ENCODE results near the gene TMEM140. TPM values are rescaled to one million over a fixed set of nuclear protein-coding genes. Genes with fewer than 3 reads are reported as not detected.

The TMEM140 gene
- polyA plus RNA-seq, 2 donors, result 1.3 to 1.9 TPM

GRCh38 chr7:135188298-135188984, 40.6 kb downstream of the TMEM140 start:
- peaks cover 17 to 51% of the 10 kb centered on the region in 2 donors for H3K36me3 ChIP-seq (ENCODE audit: control insufficient read depth in 2 of 2, insufficient read depth in 2 of 2, low read length in 1 of 2)
- H3K27ac ChIP-seq (ENCODE audit: low read depth in 2 of 2, low read length in 1 of 2), result no peak overlapping the region
- peaks cover 0 to 6% of the 10 kb centered on the region in 2 donors for H3K4me1 ChIP-seq (ENCODE audit: control insufficient read depth in 2 of 2, insufficient read depth in 2 of 2, low read length in 1 of 2)
- no peaks in the 10 kb centered on the region for H3K27me3 ChIP-seq (ENCODE audit: control insufficient read depth in 1 of 2, insufficient read depth in 2 of 2, low read length in 2 of 2)
- H3K4me3 ChIP-seq (ENCODE audit: low read depth in 1 of 2, low read length in 2 of 2), result no peak overlapping the region
- H3K9me3 ChIP-seq (ENCODE audit: control insufficient read depth in 2 of 2, insufficient read depth in 1 of 2, low read depth in 1 of 2, low read length in 1 of 2), result no peaks in the 10 kb centered on the region
- WGBS, 2 donors, result 90 to 93% methylated on average over 12 of the region's 12 CpGs

- Histone ChIP-seq H3K4me3 (ENCODE audit: low read depth in 1 of 2, low read length in 2 of 2) (no peak overlapping the region), H3K27me3 (ENCODE audit: control insufficient read depth in 1 of 2, insufficient read depth in 2 of 2, low read length in 2 of 2) (no peaks in the 10 kb centered on the region), H3K36me3 (ENCODE audit: control insufficient read depth in 2 of 2, insufficient read depth in 2 of 2, low read length in 1 of 2) (peaks cover 13 to 53% of the 10 kb centered on the region in 2 donors), H3K9me3 (ENCODE audit: control insufficient read depth in 2 of 2, insufficient read depth in 1 of 2, low read depth in 1 of 2, low read length in 1 of 2) (no peaks in the 10 kb centered on the region), H3K4me1 (ENCODE audit: control insufficient read depth in 2 of 2, insufficient read depth in 2 of 2, low read length in 1 of 2) (peaks cover 0 to 8% of the 10 kb centered on the region in 2 donors), H3K27ac (ENCODE audit: low read depth in 2 of 2, low read length in 1 of 2) (peak overlapping the region in 1 of 2 donors; percentile 15)
- WGBS, 2 donors, result 65 to 66% methylated on average over 6 of the region's 6 CpGs
Measured at GRCh38 chr7:135189221-135189662, 41.4 kb downstream of the TMEM140 start.

- WGBS, 2 donors, result 55 to 60% methylated on average over 4 of the region's 4 CpGs
- peaks cover 6 to 13% of the 10 kb centered on the region in 2 donors for H3K4me1 ChIP-seq (ENCODE audit: control insufficient read depth in 2 of 2, insufficient read depth in 2 of 2, low read length in 1 of 2)
- peaks cover 17 to 52% of the 10 kb centered on the region in 2 donors for H3K36me3 ChIP-seq (ENCODE audit: control insufficient read depth in 2 of 2, insufficient read depth in 2 of 2, low read length in 1 of 2)
- H3K27ac ChIP-seq (ENCODE audit: low read depth in 2 of 2, low read length in 1 of 2), result peak overlapping the region; percentile 14 to 47
- H3K9me3 ChIP-seq (ENCODE audit: control insufficient read depth in 2 of 2, insufficient read depth in 1 of 2, low read depth in 1 of 2, low read length in 1 of 2), result no peaks in the 10 kb centered on the region
- no peak overlapping the region for H3K4me3 ChIP-seq (ENCODE audit: low read depth in 1 of 2, low read length in 2 of 2)
- no peaks in the 10 kb centered on the region for H3K27me3 ChIP-seq (ENCODE audit: control insufficient read depth in 1 of 2, insufficient read depth in 2 of 2, low read length in 2 of 2)
Measured at GRCh38 chr7:135189961-135190360, 42.1 kb downstream of the TMEM140 start.

- Histone ChIP-seq H3K27me3 (ENCODE audit: control insufficient read depth in 1 of 2, insufficient read depth in 2 of 2, low read length in 2 of 2) (no peaks in the 10 kb centered on the region), H3K9me3 (ENCODE audit: control insufficient read depth in 2 of 2, insufficient read depth in 1 of 2, low read depth in 1 of 2, low read length in 1 of 2) (no peaks in the 10 kb centered on the region), H3K4me3 (ENCODE audit: low read depth in 1 of 2, low read length in 2 of 2) (no peak overlapping the region), H3K4me1 (ENCODE audit: control insufficient read depth in 2 of 2, insufficient read depth in 2 of 2, low read length in 1 of 2) (peaks cover 6 to 13% of the 10 kb centered on the region in 2 donors), H3K27ac (ENCODE audit: low read depth in 2 of 2, low read length in 1 of 2) (peak overlapping the region in 1 of 2 donors; percentile 17), H3K36me3 (ENCODE audit: control insufficient read depth in 2 of 2, insufficient read depth in 2 of 2, low read length in 1 of 2) (peaks cover 14 to 48% of the 10 kb centered on the region in 2 donors)
Measured at GRCh38 chr7:135190703-135191102, 42.8 kb downstream of the TMEM140 start.

- Histone ChIP-seq H3K4me3 (ENCODE audit: low read depth in 1 of 2, low read length in 2 of 2) (peak overlapping the region in 1 of 2 donors; percentile 11), H3K9me3 (ENCODE audit: control insufficient read depth in 2 of 2, insufficient read depth in 1 of 2, low read depth in 1 of 2, low read length in 1 of 2) (no peaks in the 10 kb centered on the region), H3K36me3 (ENCODE audit: control insufficient read depth in 2 of 2, insufficient read depth in 2 of 2, low read length in 1 of 2) (peaks cover 17 to 54% of the 10 kb centered on the region in 2 donors), H3K27ac (ENCODE audit: low read depth in 2 of 2, low read length in 1 of 2) (peak overlapping the region; percentile 29 to 45), H3K4me1 (ENCODE audit: control insufficient read depth in 2 of 2, insufficient read depth in 2 of 2, low read length in 1 of 2) (peaks cover 9 to 13% of the 10 kb centered on the region in 2 donors), H3K27me3 (ENCODE audit: control insufficient read depth in 1 of 2, insufficient read depth in 2 of 2, low read length in 2 of 2) (no peaks in the 10 kb centered on the region)
- WGBS, 2 donors, result 57 to 72% methylated on average over 11 of the region's 11 CpGs
Measured at GRCh38 chr7:135192914-135193536, 45.2 kb downstream of the TMEM140 start.

- H3K27me3 ChIP-seq (ENCODE audit: control insufficient read depth in 1 of 2, insufficient read depth in 2 of 2, low read length in 2 of 2), result no peaks in the 10 kb centered on the region
- WGBS, 2 donors, result 60 to 73% methylated on average over 10 of the region's 10 CpGs
- peaks cover 12 to 52% of the 10 kb centered on the region in 2 donors for H3K36me3 ChIP-seq (ENCODE audit: control insufficient read depth in 2 of 2, insufficient read depth in 2 of 2, low read length in 1 of 2)
- no peaks in the 10 kb centered on the region for H3K9me3 ChIP-seq (ENCODE audit: control insufficient read depth in 2 of 2, insufficient read depth in 1 of 2, low read depth in 1 of 2, low read length in 1 of 2)
- peak overlapping the region; percentile 29 to 45 for H3K27ac ChIP-seq (ENCODE audit: low read depth in 2 of 2, low read length in 1 of 2)
- H3K4me1 ChIP-seq (ENCODE audit: control insufficient read depth in 2 of 2, insufficient read depth in 2 of 2, low read length in 1 of 2), result peaks cover 9 to 13% of the 10 kb centered on the region in 2 donors
- peak overlapping the region in 1 of 2 donors; percentile 11 for H3K4me3 ChIP-seq (ENCODE audit: low read depth in 1 of 2, low read length in 2 of 2)
Measured at GRCh38 chr7:135193615-135194081, 45.8 kb downstream of the TMEM140 start.

- Histone ChIP-seq H3K27ac (ENCODE audit: low read depth in 2 of 2, low read length in 1 of 2) (no peak overlapping the region), H3K4me3 (ENCODE audit: low read depth in 1 of 2, low read length in 2 of 2) (no peak overlapping the region), H3K4me1 (ENCODE audit: control insufficient read depth in 2 of 2, insufficient read depth in 2 of 2, low read length in 1 of 2) (peaks cover 9 to 13% of the 10 kb centered on the region in 2 donors), H3K36me3 (ENCODE audit: control insufficient read depth in 2 of 2, insufficient read depth in 2 of 2, low read length in 1 of 2) (peaks cover 11 to 49% of the 10 kb centered on the region in 2 donors), H3K27me3 (ENCODE audit: control insufficient read depth in 1 of 2, insufficient read depth in 2 of 2, low read length in 2 of 2) (no peaks in the 10 kb centered on the region), H3K9me3 (ENCODE audit: control insufficient read depth in 2 of 2, insufficient read depth in 1 of 2, low read depth in 1 of 2, low read length in 1 of 2) (no peaks in the 10 kb centered on the region)
- 74 to 78% methylated on average over 12 of the region's 12 CpGs for WGBS, 2 donors
Measured at GRCh38 chr7:135194494-135195095, 46.7 kb downstream of the TMEM140 start.

GRCh38 chr7:135195156-135195555, 47.3 kb downstream of the TMEM140 start:
- Histone ChIP-seq H3K27ac (ENCODE audit: low read depth in 2 of 2, low read length in 1 of 2) (no peak overlapping the region), H3K27me3 (ENCODE audit: control insufficient read depth in 1 of 2, insufficient read depth in 2 of 2, low read length in 2 of 2) (no peaks in the 10 kb centered on the region), H3K36me3 (ENCODE audit: control insufficient read depth in 2 of 2, insufficient read depth in 2 of 2, low read length in 1 of 2) (peaks cover 14 to 52% of the 10 kb centered on the region in 2 donors), H3K4me3 (ENCODE audit: low read depth in 1 of 2, low read length in 2 of 2) (no peak overlapping the region), H3K4me1 (ENCODE audit: control insufficient read depth in 2 of 2, insufficient read depth in 2 of 2, low read length in 1 of 2) (peaks cover 9 to 11% of the 10 kb centered on the region in 2 donors), H3K9me3 (ENCODE audit: control insufficient read depth in 2 of 2, insufficient read depth in 1 of 2, low read depth in 1 of 2, low read length in 1 of 2) (no peaks in the 10 kb centered on the region)
- 84 to 88% methylated on average over 4 of the region's 4 CpGs for WGBS, 2 donors

- Histone ChIP-seq H3K36me3 (ENCODE audit: control insufficient read depth in 2 of 2, insufficient read depth in 2 of 2, low read length in 1 of 2) (peaks cover 14 to 52% of the 10 kb centered on the region in 2 donors), H3K9me3 (ENCODE audit: control insufficient read depth in 2 of 2, insufficient read depth in 1 of 2, low read depth in 1 of 2, low read length in 1 of 2) (no peaks in the 10 kb centered on the region), H3K4me3 (ENCODE audit: low read depth in 1 of 2, low read length in 2 of 2) (no peak overlapping the region), H3K4me1 (ENCODE audit: control insufficient read depth in 2 of 2, insufficient read depth in 2 of 2, low read length in 1 of 2) (peaks cover 9 to 10% of the 10 kb centered on the region in 2 donors), H3K27me3 (ENCODE audit: control insufficient read depth in 1 of 2, insufficient read depth in 2 of 2, low read length in 2 of 2) (no peaks in the 10 kb centered on the region), H3K27ac (ENCODE audit: low read depth in 2 of 2, low read length in 1 of 2) (no peak overlapping the region)
- WGBS, 2 donors, result 74 to 79% methylated on average over 14 of the region's 14 CpGs
Measured at GRCh38 chr7:135195968-135196629, 48.2 kb downstream of the TMEM140 start.

All from esophagus (tissue), 2 donors.